Measurements from ENCODE around the gene SMOC2.

- TF ChIP-seq CTCF (conservative IDR thresholded peaks at IDR 0.05 in 1 of 2, IDR thresholded peaks at IDR 0.05 in 1 of 2; ENCODE audit: extremely low read depth in 1 of 2, insufficient read depth in 1 of 2, low read depth in 1 of 2, low read length in 2 of 2) (no peak), EZH2 (IDR thresholded peaks at IDR 0.05; ENCODE audit: borderline replicate concordance, low read length) (no peak)
These were observed 214.6 kb downstream of the SMOC2 start for GRCh38 chr6:168655462-168656152.

Data from mammary epithelial cell (primary cell).